Endodermal cell (in vitro differentiated cells): ENCODE data around the gene GRM7. TPM values are rescaled to one million over a fixed set of nuclear protein-coding genes. Genes with fewer than 3 reads are reported as not detected.

ENCODE experiments used
- DNase-seq: peaks from one replicate; pipeline ENCODE4 v3.0.0-alpha.2; 2017
- H3K27ac ChIP-seq: 2 replicates; pipeline ENCODE4 v1.5.1; 2013; ENCODE audit warnings: mild to moderate bottlenecking, low read depth, low read length, moderate library complexity
- H3K27me3 ChIP-seq: 2 replicates; pipeline ENCODE4 v1.6.1; 2013; ENCODE audit warnings: mild to moderate bottlenecking, low read length, moderate library complexity; ENCODE audit not compliant: insufficient read depth, control insufficient read depth, poor library complexity, severe bottlenecking
- H3K36me3 ChIP-seq: 2 replicates; pipeline ENCODE4 v1.7.0; 2013; ENCODE audit warnings: mild to moderate bottlenecking, low read length, moderate library complexity; ENCODE audit not compliant: control insufficient read depth, insufficient read depth
- H3K4me1 ChIP-seq: one replicate; pipeline ENCODE4 v1.7.0; 2013; ENCODE audit warnings: low read length; ENCODE audit not compliant: control insufficient read depth, insufficient read depth
- H3K4me3 ChIP-seq: 2 replicates; pipeline ENCODE4 v1.5.1; 2013; ENCODE audit warnings: mild to moderate bottlenecking, low read length, moderate library complexity
- H3K9ac ChIP-seq: 2 replicates; pipeline ENCODE4 v1.6.1; 2013; ENCODE audit warnings: mild to moderate bottlenecking, low read length, moderate library complexity; ENCODE audit not compliant: poor library complexity, severe bottlenecking; ENCODE audit errors: extremely low read depth
- H3K9me3 ChIP-seq: 2 replicates; pipeline ENCODE4 v1.6.1; 2013; ENCODE audit warnings: mild to moderate bottlenecking, low read length, moderate library complexity; ENCODE audit not compliant: control insufficient read depth
- H3K27ac Mint-ChIP-seq: 2 replicates; pipeline ENCODE4 v1.8.0; 2020; ENCODE audit warnings: mixed read lengths
- H3K27me3 Mint-ChIP-seq: 2 replicates; pipeline ENCODE4 v1.8.0; 2021; ENCODE audit warnings: mild to moderate bottlenecking, mixed read lengths; ENCODE audit not compliant: insufficient read depth
- H3K36me3 Mint-ChIP-seq: 2 replicates; pipeline ENCODE4 v1.8.0; 2020; ENCODE audit warnings: low read depth, mixed read lengths
- H3K4me1 Mint-ChIP-seq: 2 replicates; pipeline ENCODE4 v1.8.0; 2020; ENCODE audit warnings: mixed read lengths
- H3K4me3 Mint-ChIP-seq: 2 replicates; pipeline ENCODE4 v1.8.0; 2020; ENCODE audit warnings: mild to moderate bottlenecking, moderate library complexity, mixed read lengths
- H3K9me3 Mint-ChIP-seq: 2 replicates; pipeline ENCODE4 v1.8.0; 2020; ENCODE audit warnings: mild to moderate bottlenecking, mixed read lengths
- CTCF ChIP-seq: fragments of 200-600 bp; sonication (generic); conservative IDR thresholded peaks from 2 replicates; pipeline ENCODE4 v1.5.0; 2021; ENCODE audit warnings: antibody characterized with exemption, mild to moderate bottlenecking
- whole genome bisulfite sequencing, 2 experiments: methylation state at CpG; one replicate each; pipeline versions ENCODE4 v1.1.5 to v1.1.7; 2013; ENCODE audit warnings: missing lambda C conversion rate in 2 of 2, mixed read lengths in 1 of 2; ENCODE audit not compliant: insufficient coverage in 1 of 2, insufficient read length in 1 of 2; 5-methylcytosine and 5-hydroxymethylcytosine counted together
- total RNA-seq, 2 donors: library from RNA; stranded (reverse); fragmentation: NEBNext Ultra II Directional in 1 of 2; extraction: Animal tissue kit (Norgen Biotek cat#: 25700) in 1 of 2; gene quantifications; 2 replicates in 1 of 2; 3 replicates in 1 of 2; pipeline ENCODE4 v1.2.1, GENCODE V29; 2021

Gene GRM7
- total RNA-seq, 2 donors from 2014 or later = 0.11 to 0.73 TPM

GRCh38 chr3:7388026-7388425 lies 527.1 kb downstream of the GRM7 start:
- Mint-ChIP-seq H3K27ac (no peak overlapping the region), H3K4me1 (no peaks in the 10 kb centered on the region), H3K4me3 (no peak overlapping the region), H3K9me3 (peaks cover 4% of the 10 kb centered on the region), H3K36me3 (no peaks in the 10 kb centered on the region), H3K27me3 (no peaks in the 10 kb centered on the region)
- no peaks in the 10 kb centered on the region for H3K4me1 ChIP-seq
- H3K36me3 ChIP-seq = no peaks in the 10 kb centered on the region
- H3K9ac ChIP-seq = no peak overlapping the region
- H3K4me3 ChIP-seq = no peak overlapping the region
- no peak for TF ChIP-seq CTCF
- no peaks in the 10 kb centered on the region for H3K27me3 ChIP-seq
- 88% methylated on average over 2 of the region's 2 CpGs; no CpG with 5 or more reads in 1 of the 2 experiments for WGBS, 2 experiments
- no peak for DNase-seq
- H3K9me3 ChIP-seq = no peaks in the 10 kb centered on the region
- H3K27ac ChIP-seq = no peak overlapping the region

- Histone ChIP-seq H3K27me3 (no peaks in the 10 kb centered on the region), H3K36me3 (no peaks in the 10 kb centered on the region), H3K4me3 (no peak overlapping the region), H3K9me3 (no peaks in the 10 kb centered on the region), H3K4me1 (no peaks in the 10 kb centered on the region), H3K9ac (no peak overlapping the region), H3K27ac (no peak overlapping the region)
- H3K27me3 Mint-ChIP-seq = no peaks in the 10 kb centered on the region
- no peak overlapping the region for H3K4me3 Mint-ChIP-seq
- no peaks in the 10 kb centered on the region for H3K36me3 Mint-ChIP-seq
- peaks cover 2% of the 10 kb centered on the region for H3K9me3 Mint-ChIP-seq
- DNase-seq = no peak
- 93 to 100% methylated on average over 1 of the region's 1 CpG for WGBS, 2 experiments
- no peak for TF ChIP-seq CTCF
- H3K27ac Mint-ChIP-seq = no peak overlapping the region
- H3K4me1 Mint-ChIP-seq = no peaks in the 10 kb centered on the region
Measured at GRCh38 chr3:7392206-7392605, 531.3 kb downstream of the GRM7 start.

- H3K4me3 Mint-ChIP-seq = no peak overlapping the region
- no peak for TF ChIP-seq CTCF
- Histone ChIP-seq H3K9me3 (no peaks in the 10 kb centered on the region), H3K27ac (no peak overlapping the region), H3K9ac (no peak overlapping the region), H3K4me1 (no peaks in the 10 kb centered on the region), H3K27me3 (no peaks in the 10 kb centered on the region), H3K36me3 (no peaks in the 10 kb centered on the region), H3K4me3 (no peak overlapping the region)
- no peak overlapping the region for H3K27ac Mint-ChIP-seq
- 91 to 100% methylated on average over 5 of the region's 6 CpGs for WGBS, 2 experiments
- H3K9me3 Mint-ChIP-seq = peaks cover 2% of the 10 kb centered on the region
- no peaks in the 10 kb centered on the region for H3K27me3 Mint-ChIP-seq
- no peaks in the 10 kb centered on the region for H3K36me3 Mint-ChIP-seq
- no peak for DNase-seq
- no peaks in the 10 kb centered on the region for H3K4me1 Mint-ChIP-seq
Measured at GRCh38 chr3:7393944-7394605, 533.2 kb downstream of the GRM7 start.
